GM19023 (cell line): Measurements from ENCODE around the gene ATP9A.

Source experiments
- ATAC-seq: cut with Tn5 transposase; IDR thresholded peaks from one replicate; pipeline ENCODE4 v1.9.1; 2021; ENCODE audit warnings: mild to moderate bottlenecking, moderate library complexity; ENCODE audit not compliant: unreplicated experiment

The ATP9A gene

DNA sequence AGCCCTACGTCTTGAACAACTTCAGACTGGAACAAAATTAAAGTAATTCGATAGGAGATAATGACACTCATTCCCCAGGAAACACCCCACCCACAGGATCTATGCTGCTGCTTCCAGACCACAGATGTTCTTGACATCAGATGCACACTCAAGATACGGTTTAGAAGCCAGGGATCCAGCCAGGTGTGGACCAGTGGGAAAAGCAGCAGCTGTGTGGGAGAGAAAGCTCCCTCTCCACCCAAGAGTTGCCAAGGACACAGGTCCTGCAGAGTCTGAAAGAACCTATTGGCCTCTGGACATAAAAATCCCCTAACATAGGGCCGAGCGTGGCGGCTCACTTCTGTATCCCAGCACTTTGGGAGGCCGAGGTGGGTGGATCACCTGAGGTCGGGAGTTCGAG is 133.9 kb downstream of the ATP9A start:
- no peak for ATAC-seq

DNA sequence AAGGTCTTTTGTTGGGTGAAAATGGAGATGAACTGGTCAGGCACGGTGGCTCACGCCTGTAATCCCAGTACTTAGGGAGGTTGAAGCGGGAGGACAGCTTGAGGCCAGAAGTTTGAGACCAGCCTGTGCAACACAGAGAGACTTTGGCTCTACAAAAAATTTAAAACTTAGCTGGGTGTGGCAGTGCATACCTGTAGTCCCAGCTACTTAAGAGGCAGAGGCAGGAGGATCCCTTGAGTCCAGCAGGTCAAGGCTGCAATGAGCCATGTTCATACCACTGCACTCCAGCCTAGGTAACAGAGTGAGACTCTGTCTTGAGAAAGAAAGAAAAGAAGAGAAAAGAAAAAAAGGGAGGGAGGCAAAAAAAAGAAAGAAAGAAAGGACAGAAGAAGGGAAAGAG is 134.8 kb downstream of the ATP9A start:
- no peak for ATAC-seq

DNA sequence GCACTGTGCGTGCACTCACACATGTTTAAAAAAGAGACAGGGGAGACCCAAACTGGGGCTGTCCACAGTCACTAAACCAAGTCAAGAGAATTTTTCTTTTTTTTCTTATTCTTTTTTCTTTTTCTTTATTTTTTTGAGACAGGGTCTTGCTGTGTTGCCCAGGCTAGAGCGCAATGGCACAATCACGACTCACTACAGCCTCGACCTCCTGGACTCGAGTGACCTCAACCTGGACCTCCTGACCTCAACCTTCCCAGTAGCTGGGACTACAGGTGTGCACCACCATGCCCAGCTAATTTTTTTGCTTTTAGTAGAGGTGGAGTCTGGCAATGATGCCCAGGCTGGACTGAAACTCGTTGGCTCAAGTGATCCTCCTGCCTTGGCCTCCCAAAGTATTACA is 136.2 kb downstream of the ATP9A start:
- ATAC-seq = no peak

DNA sequence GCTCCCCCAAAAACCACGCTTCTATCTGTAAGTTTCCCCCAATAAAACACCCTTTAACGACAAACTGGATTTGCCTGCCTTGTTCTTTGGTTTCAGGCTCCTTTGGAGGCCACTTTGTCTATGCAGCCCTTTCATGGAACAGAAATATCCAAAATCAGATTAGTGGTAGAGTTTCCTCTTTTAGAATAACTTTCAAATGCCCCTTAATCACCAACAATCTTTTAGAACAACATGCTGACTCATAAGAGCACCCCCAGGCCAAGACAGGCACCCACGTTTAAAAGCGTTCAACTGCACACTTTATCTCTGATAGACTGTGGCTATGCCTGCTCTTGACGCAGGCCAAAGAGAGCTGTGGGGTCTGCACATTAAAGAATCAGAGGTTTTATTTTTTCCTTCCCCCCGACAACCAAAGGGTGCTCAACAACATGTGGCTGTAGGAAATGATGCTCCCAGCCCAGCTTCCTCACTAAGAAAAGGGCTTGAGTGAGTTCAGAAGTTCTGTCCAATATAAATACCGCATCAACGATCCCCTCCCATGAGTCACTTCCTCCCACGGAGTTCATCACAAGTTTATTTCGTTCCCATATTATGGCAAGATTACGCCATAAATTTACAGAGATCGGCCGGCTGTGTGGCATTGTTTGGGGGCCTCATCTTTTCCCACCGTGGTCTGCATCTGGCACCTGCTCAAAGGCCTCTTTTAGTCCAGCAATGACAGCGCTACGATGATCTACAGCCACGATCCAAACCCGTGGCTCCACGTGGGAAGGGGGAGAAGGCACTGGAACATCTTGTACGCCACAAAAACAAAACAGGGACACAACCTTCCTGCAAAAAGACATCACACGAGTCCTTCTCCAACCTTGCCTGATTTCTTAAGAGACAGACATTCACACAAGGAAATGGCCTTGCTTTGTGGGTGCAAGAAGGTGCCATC is 136.9 kb downstream of the ATP9A start:
- ATAC-seq = no peak

DNA sequence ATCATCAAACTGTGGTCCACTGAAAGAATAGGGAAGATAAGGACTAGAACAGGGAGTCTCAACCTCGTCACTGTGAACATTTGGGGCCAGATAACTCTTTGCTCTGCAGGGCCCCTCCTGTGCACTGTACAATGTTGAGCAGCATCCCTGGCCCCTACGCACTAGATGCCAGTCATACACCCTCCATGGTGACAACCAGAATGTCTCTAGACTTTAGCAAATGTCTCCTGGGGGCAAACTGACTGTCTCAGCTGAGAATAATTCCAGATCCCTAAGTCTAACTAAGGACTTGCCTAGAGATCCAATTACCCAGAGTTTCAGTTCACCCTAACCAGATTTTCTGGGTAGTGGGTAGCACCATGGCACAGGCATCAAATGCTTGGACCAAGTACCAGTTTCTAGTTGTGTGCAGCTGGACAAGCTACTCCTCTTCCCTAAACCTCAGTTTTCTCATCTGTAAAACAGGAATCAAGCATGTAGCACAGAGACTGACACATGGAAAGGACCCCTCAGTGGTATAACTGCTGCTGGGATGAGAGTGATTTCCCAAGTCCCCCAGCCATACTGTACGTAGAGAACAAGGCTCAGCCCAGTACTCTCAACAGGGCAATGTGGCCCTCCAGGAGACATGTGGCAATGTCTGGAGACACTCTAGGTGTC is 138.7 kb downstream of the ATP9A start:
- ATAC-seq = no peak

DNA sequence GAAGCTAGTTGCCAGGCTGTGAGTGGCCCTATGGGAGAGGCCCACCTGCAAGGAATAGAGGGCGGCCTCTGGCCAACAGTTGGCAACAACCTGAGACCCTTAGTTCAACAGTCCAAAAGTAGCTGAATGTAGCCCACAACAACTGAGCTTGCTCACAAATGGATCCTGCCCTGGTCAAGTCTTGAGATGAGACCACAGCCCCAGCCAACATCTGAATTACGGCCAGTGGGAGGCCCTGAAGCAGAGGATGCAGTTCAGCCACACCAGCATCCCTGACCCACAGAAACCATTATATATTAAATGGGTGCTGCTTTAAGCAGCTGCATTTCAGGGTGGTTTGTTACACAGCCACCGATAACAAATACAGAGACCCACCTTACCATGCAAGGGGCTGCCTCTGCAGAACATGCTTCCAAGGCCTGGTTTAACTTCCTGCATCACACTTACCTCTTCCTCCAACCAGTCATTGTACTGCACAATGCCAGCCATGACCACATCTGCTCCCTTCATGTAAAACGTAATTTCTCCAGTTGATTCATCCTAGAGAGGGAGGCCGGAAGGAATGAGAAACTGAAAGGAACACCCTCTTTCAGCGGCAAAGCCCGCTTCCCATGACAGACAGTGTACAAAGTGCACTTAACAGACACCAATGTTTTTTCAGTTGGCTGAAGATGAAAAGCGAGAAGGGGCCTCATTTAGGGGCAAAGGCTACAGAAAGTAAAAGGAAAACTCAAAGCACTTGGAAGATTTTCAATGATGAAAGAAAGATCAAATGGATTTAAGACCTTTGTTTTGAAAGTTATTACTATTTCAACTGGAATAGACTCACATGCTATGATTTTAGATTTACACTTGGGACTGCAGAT is 139.4 kb downstream of the ATP9A start:
- ATAC-seq = no peak

DNA sequence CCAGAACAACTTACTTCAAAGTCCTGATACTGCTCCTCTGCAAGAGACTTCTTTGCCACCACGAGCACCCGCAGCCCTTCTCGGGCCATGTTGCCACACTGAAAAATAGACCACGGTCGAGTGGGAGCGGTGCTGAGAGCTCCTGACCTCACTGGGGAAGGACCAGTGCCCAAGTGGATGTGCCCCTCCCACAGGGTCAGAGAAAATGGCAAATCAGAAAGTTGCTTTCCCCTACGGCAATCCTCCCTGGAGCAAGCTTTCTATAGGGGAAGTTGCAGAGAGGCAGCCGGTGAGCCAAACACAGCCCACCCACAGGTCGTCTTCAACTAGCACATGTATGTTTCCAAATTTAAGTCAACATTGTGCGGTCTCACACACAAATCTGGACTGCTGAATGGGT is 140.6 kb downstream of the ATP9A start:
- no peak for ATAC-seq

DNA sequence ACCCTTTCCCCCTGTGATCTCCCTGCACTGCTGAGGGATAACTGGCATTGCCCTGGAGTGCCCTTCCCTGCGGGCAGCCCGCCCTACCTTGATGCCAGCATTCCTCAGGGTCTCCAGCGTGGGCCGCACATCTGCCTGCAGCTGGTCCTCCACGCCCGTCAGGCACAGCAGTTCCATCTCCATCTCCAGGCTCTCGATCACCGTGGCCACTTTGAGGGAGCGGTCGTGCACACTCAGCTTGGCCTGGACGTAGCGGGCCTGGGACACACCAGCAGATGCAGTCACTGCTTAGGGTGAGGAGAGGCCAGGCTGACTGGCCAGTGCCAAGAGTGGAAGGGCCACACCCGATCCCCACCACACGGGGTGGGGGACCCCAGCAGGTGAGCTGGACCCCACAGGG is 143.1 kb downstream of the ATP9A start:
- ATAC-seq = no peak

DNA sequence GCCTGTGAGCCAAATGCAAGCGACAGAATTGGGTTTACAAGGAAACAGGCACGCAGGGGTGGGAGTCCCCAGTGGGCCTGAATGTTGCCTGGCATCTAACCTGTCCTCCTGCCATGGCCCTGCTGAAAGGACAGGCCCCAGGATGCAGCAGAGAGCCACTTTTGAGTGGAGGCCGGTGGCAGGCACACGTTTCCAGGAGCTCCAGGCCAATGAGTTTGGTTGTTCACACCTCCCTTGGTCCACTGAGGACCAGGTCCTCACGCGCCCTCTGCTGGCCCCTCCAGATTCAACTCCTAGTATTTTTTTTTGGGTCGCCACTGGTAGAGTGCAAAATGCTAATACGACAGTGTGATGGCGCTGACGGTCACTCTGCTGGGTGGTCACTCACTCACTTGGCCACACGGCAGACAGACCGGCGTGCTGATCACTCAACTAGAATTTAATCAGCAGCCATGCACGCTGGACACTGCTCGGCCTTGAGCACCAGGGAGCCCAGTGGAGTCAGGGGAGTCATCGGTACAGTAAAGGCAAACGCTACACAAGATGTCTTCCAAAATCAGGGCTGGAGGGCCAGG is 143.9 kb downstream of the ATP9A start:
- no peak for ATAC-seq

DNA sequence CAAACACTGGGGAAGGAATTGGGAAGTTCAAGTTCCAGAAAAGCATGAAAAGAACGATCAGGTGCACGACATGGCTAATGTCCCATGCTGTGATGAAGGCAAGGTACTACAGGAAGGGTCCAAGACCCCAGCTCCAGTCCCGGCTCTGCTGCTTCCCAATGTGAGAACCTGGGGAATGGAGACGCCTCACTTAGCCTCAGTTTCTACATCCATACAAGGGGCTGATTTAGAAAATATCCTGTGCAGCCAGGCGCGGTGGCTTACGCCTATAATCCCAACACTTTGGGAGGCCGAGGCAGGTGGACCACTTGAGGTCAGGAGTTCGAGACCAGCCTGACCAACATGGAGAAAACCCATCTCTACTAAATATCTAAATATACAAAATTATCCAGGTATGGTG is 144.9 kb downstream of the ATP9A start:
- ATAC-seq = no peak

DNA sequence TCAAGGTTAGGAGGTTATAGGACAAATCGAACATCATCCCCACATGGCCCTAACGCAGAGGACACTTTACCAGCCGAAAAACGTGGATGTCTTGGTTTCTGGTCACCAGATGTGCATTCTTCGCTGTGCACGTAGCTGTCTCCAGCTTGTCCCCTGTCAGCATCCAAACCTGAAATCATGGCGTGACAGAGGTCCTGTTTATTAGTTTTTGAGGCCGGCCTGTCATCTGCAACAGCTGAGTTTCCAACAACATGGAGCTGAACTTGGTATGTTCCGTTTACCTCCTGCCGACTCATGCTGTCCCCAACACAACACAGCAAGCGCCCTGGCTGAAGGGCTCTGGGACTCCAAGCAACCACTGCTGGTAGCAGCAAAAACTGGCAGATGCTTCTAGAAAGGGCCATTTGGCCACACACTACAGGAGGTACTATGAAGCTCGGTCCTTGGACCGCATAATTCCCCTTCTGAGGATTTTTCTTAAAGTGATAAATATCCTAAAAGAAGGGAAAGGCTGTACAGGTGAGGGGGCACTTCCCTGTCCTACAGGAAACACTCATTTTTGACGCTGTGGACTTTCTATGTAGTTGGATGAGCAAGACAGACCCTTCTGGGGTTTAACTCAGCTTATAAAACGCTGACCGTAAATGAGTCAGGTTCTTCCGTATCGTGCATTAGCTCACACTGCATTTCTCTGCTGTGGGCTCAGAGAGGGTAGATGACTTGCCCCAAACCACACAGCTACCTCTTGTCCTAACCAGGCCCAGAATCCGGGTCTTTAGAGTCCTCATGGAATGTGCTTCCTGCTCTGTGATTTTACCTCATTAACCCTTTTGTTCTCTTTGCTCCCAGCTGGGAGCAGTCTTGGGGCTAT is 146.0 kb downstream of the ATP9A start:
- ATAC-seq = no peak

DNA sequence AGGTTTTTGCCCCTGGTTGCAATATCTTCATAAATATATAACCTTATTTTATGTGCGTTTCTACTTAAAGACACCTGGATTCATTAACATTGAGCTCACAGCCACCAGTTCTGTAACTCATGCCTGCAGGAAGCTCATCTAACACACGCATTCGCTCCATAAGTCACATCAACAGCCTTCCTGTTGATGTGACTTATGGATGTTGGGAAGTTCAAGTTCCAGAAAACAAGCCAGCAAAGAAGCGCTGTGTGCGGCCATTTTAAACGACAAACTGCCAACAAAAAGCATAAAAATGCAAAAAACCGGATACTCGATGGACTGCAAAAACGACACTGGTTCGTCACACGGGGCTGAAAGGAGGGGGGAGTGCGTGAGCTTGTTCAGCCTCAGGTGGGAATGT is 147.8 kb downstream of the ATP9A start:
- no peak for ATAC-seq

DNA sequence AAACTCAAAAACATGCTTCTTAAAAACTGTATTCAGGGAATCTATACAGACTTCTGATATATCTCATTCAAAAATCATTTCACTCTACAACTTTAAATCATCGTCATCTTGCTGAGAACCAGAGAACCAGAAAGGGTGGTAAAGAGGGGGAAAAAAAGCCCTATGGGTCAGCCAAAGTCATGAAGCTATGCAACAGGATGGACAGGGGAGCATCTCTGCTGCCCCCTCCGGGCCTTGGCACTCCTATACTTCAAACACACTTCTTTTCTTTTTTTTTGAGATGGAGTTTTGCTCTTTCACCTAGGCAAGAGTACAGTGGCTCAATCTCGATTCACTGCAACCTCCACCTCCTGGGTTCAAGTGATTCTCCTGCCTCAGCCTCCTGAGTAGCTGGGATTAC is 152.1 kb downstream of the ATP9A start:
- ATAC-seq = no peak

DNA sequence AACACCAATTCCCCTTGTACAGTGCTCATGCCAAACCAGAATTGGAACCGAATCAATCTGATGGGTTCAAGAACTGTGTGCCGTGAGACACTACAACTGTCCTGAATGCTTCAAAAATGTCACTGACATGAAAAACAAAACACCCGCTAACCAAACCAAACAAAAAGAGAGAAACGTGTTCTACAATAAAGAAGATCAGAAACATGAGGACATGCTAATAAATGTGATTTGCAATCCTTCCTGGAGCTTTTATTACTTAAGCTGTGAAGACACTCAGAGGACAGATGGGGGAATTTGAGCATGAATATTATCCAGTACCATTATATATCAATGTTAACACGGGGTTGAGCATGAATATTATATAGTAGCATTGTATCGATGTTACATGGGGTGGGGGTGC is 153.5 kb downstream of the ATP9A start:
- no peak for ATAC-seq

DNA sequence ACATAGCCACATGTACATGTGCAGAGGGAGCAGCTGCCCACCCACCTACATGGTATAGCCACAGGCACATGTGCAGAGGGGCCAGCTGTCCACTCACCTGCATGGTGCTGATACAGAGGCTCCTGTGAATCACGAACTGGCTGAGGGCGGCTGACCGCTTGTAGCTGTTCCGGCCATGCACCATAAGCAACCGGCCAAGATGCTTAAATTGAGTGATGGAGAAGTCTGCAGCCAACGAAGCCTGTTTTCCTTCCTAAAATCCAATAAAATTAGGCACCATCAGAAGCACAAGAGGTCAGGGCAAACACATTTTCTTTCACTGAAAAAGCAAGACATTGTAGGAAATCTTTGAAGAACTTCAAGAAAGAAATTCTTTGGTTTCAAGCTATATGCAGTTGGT is 154.6 kb downstream of the ATP9A start:
- no peak for ATAC-seq

DNA sequence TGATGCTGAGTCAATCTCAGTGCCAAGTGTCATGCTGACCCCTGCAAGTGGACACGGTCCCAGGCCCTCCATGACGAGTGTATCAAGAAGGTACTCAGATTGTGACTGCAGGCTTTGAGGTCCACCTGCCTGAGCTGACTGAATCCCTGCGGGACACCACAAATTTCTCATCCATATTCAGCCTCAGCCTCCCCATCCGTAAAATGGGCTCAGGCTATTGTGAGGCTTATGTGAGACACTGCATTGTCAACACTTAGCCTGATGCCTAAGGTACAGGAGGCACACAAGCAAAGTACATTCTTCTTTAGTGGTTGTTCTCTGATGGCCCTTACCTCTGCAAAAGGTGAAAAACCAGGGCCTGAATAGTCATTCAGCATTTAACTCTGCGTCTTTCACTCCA is 155.3 kb downstream of the ATP9A start:
- no peak for ATAC-seq

DNA sequence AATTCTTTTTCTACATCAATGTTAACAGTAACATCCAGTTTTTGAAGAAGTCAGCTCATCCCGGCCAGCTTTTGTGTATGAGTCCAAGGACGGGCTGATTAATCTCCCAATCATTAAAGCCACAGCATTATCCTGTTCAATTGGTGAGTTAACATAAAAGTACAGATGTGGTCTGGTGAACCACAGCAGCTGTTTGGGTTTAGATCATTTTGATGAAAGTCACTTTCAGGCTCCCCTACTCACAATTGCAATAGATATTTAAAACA is 156.6 kb downstream of the ATP9A start:
- ATAC-seq = no peak

DNA sequence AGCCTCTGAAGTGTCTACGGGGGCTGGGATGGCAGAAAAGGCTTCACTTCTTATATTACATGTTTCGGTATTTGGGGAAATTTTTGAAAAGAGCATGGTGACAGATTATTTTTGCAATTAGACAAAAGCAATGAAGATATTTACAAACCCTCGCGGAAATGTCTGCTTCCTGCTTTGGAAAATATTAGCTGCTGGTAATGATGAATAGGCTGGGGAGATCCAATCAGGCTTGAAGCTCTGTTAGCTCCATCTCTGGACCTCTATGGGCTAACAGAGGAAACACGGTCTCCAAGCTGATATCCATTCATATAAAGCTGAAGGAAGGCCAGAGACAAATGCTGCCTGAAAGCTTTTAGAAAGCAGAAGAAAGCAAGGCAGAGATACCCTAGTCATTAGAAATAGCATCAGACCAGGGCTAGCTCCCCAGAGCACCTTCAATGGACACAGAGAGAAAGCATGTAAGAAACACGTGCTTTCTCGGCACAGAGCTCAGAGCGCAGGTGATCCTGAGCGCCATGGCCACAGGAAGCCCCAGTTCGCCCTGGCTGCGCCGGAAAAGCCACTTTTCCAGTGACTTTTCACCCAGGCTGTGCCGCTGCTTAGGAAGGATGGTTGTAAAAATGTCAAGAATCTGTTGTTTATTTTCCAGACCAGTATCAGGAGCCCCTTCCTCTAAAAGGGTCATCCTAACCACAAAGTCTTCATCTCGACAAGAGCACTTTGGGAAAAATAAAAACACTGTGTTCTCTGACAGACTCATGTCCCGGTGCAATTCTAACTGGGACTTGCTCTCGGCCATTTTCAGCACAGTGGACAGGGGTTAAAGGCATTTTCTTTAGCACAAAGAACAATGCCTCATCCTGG is 157.2 kb downstream of the ATP9A start:
- ATAC-seq = no peak

DNA sequence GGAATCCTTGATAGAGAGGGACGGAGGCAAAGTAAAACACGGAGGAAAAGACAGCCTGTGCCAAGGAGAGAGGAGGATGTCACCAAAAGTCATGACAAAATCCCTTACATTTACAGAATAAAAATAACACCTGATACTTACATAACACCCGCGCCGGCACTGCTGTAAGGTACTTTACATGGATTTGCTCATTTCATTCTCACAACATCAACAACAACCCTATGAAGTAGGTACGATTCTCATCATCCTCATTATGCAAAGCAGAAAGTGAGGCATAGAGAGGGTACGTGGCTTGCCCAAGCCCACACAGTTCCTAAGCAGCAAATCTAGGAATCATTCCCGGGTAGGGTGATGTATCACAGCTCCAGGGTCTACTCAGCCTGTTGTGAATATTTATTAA is 158.1 kb downstream of the ATP9A start:
- no peak for ATAC-seq

DNA sequence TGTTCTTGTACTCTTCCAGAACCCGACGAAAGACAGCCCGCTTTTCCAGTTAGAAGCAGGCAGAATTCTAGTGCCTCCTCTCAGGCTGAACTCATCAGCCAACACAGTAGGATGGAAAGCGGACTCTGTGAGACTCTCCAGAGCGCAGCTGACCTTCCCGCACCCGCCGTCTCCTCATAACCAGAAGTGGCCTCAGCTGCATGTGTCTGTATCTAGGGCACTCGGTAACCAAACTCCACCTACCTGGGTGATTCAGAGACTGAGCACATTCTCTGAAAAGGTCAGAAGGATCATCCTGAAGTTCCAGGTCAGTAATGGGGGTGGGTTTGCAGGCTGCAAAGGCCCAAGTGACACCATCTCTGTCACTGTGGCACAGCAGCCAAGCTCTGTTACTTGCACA is 158.9 kb downstream of the ATP9A start:
- no peak for ATAC-seq
